Prostate gland (tissue), 2 donors: ENCODE measurements around the gene SFTPD.

Source experiments
- CTCF ChIP-seq, 4 experiments: fragments of 200-600 bp in 2 of 4; fragments of 450-650 bp in 2 of 4; sonication (generic) in 2 of 4; IDR thresholded peaks; 1 replicate in 3 of 4; 2 replicates in 1 of 4; pipeline ENCODE4 v1.5.1; 2016 to 2019; ENCODE audit warnings: antibody characterized with exemption in 4 of 4, mild to moderate bottlenecking in 2 of 4, moderate library complexity in 2 of 4
- POLR2AphosphoS5 ChIP-seq: sonication (generic); formaldehyde crosslinking; IDR thresholded peaks from one replicate; pipeline ENCODE4 v1.6.1; 2017; ENCODE audit warnings: antibody characterized with exemption

GRCh38 chr10:79994556-79994955 lies 45.7 kb upstream of the SFTPD start:
- TF ChIP-seq CTCF (IDR thresholded peaks at IDR 0.05) (no peak), POLR2AphosphoS5 (no peak)
